ENCODE results near the gene STUB1. TPM values are rescaled to one million over a fixed set of nuclear protein-coding genes. Genes with fewer than 3 reads are reported as not detected.
A peak's percentile ranks its signal among the peaks of the same experiment; 100 is the strongest.

STUB1 gene
- total and polyA plus RNA-seq, 5 experiments from 2014 or later: 86.4 to 142 (median 133) TPM

- H3K9me3 Mint-ChIP-seq: peaks cover 0 to 6% (median 0%) of the 10 kb centered on the region in 9 donors
- POLR2A ChIA-PET: interaction anchor here (0.5 to 3.4 kb wide), 18 partner anchors 9 to 1327 kb away, joined by 3 to 29 read pairs (median 6); partner anchors contain the start of genes DECR2, JMJD8, LUC7L and NHLRC4
- peaks cover 0 to 4% (median 0%) of the 10 kb centered on the region in 5 donors for H3K27me3 Mint-ChIP-seq
- H3K36me3 Mint-ChIP-seq: peaks cover 0 to 2% (median 0%) of the 10 kb centered on the region in 3 donors
- peaks cover 3 to 18% (median 7%) of the 10 kb centered on the region in 4 donors for H3K4me1 Mint-ChIP-seq
- DNase-seq (peak in 5 of 10 donors; percentile 81 to 94 (median 90)), ATAC-seq (peak; percentile 14 to 55)
- peak overlapping the region; percentile 94 to 99 (median 98) for H3K4me3 Mint-ChIP-seq
- peak overlapping the region in 8 of 10 donors; percentile 95 to 100 (median 98) for H3K27ac Mint-ChIP-seq
Observed at GRCh38 chr16:637081-638018, 42.9 kb upstream of the STUB1 start.

GRCh38 chr16:638034-638543 lies 42.1 kb upstream of the STUB1 start:
- peaks cover 0 to 6% (median 0%) of the 10 kb centered on the region in 9 donors for H3K9me3 Mint-ChIP-seq
- peaks cover 6 to 24% (median 7%) of the 10 kb centered on the region in 4 donors for H3K4me1 Mint-ChIP-seq
- POLR2A ChIA-PET: interaction anchor here (0.8 to 3.4 kb wide), 5 partner anchors 10 to 237 kb away, joined by 3 to 29 read pairs (median 13); partner anchors contain the start of genes DECR2, JMJD8, STUB1 and WDR90

GRCh38 chr16:638836-639235 lies 41.4 kb upstream of the STUB1 start:
- H3K27ac Mint-ChIP-seq: peak overlapping the region in 3 of 10 donors; percentile 53 to 73 (median 53)
- DNase-seq: no peak
- no peak for ATAC-seq
- peaks cover 0 to 6% (median 0%) of the 10 kb centered on the region in 9 donors for H3K9me3 Mint-ChIP-seq
- H3K36me3 Mint-ChIP-seq: peaks cover 0 to 2% (median 0%) of the 10 kb centered on the region in 3 donors
- POLR2A ChIA-PET: interaction anchor here (2.2 to 3.4 kb wide), 2 partner anchors 9 to 43 kb away, joined by 7 to 29 read pairs; partner anchors contain the start of genes JMJD8 and STUB1
- peak overlapping the region in 4 of 10 donors; percentile 22 to 48 (median 34) for H3K4me3 Mint-ChIP-seq
- H3K4me1 Mint-ChIP-seq: peaks cover 6 to 27% (median 12%) of the 10 kb centered on the region in 4 donors
- peaks cover 0 to 4% (median 0%) of the 10 kb centered on the region in 5 donors for H3K27me3 Mint-ChIP-seq

More at GRCh38 chr16:638034-638543, 42.1 kb upstream of the STUB1 start:
- ATAC-seq (no peak), DNase-seq (no peak)
- peak overlapping the region in 5 of 10 donors; percentile 15 to 97 (median 26) for H3K4me3 Mint-ChIP-seq
- peak overlapping the region in 1 of 10 donors; percentile 16 for H3K27ac Mint-ChIP-seq
- H3K36me3 Mint-ChIP-seq: peaks cover 0 to 2% (median 0%) of the 10 kb centered on the region in 3 donors
- H3K27me3 Mint-ChIP-seq: peaks cover 0 to 4% (median 0%) of the 10 kb centered on the region in 5 donors

- Mint-ChIP-seq H3K9me3 (peaks cover 0 to 6% (median 0%) of the 10 kb centered on the region in 9 donors), H3K27ac (peak overlapping the region in 1 of 10 donors; percentile 51), H3K4me3 (peak overlapping the region in 8 of 10 donors; percentile 19 to 83 (median 50)), H3K27me3 (peaks cover 0 to 4% (median 0%) of the 10 kb centered on the region in 5 donors), H3K36me3 (peaks cover 0 to 2% (median 0%) of the 10 kb centered on the region in 3 donors), H3K4me1 (peaks cover 16 to 28% (median 22%) of the 10 kb centered on the region in 4 donors)
- no peak for DNase-seq
- POLR2A ChIA-PET: no interaction called here
- ATAC-seq: no peak
Observed at GRCh38 chr16:640614-641013, 39.6 kb upstream of the STUB1 start.

GRCh38 chr16:641326-642188 lies 38.7 kb upstream of the STUB1 start, which contains the start of gene MCRIP2:
TSS of gene MCRIP2 (plus strand) at chr16:641828. CDS start at chr16:641992, 164 bp downstream.
- Mint-ChIP-seq H3K27me3 (peaks cover 0 to 3% (median 0%) of the 10 kb centered on the region in 5 donors), H3K36me3 (peaks cover 0 to 2% (median 0%) of the 10 kb centered on the region in 3 donors), H3K4me3 (peak within 1 kb of the TSS; percentile 61 to 83 (median 69)), H3K9me3 (peaks cover 0 to 3% (median 0%) of the 10 kb centered on the region in 9 donors), H3K4me1 (peaks cover 13 to 27% (median 20%) of the 10 kb centered on the region in 4 donors), H3K27ac (peak within 1 kb of the TSS in 5 of 10 donors; percentile 19 to 63 (median 35))
- peak; percentile 38 to 52 for ATAC-seq
- DNase-seq: peak in 9 of 10 donors; percentile 40 to 75 (median 54)
- POLR2A ChIA-PET: interaction anchor here (1.0 to 1.1 kb wide), 2 partner anchors 39 to 241 kb away, joined by 3 to 5 read pairs; partner anchors contain the start of gene STUB1

GRCh38 chr16:642189-643049 lies 37.8 kb upstream of the STUB1 start:
- DNase-seq (peak in 1 of 10 donors; percentile 24), ATAC-seq (peak; percentile 43 to 47)
- Mint-ChIP-seq H3K4me3 (peak overlapping the region; percentile 61 to 81 (median 68)), H3K4me1 (peaks cover 10 to 28% (median 17%) of the 10 kb centered on the region in 4 donors), H3K36me3 (no peaks in the 10 kb centered on the region), H3K27me3 (no peaks in the 10 kb centered on the region), H3K27ac (peak overlapping the region in 5 of 10 donors; percentile 15 to 63 (median 33)), H3K9me3 (no peaks in the 10 kb centered on the region)
- POLR2A ChIA-PET: interaction anchor here (1.0 to 1.4 kb wide), 3 partner anchors 38 to 242 kb away, joined by 3 to 5 read pairs (median 3); partner anchors contain the start of gene STUB1

GRCh38 chr16:643050-643368 lies 37.2 kb upstream of the STUB1 start:
- POLR2A ChIA-PET: interaction anchor here (1.1 to 1.4 kb wide), 2 partner anchors 45 to 242 kb away, joined by 3 read pairs; no protein-coding TSS in a partner anchor
- H3K27ac Mint-ChIP-seq: peak overlapping the region in 2 of 10 donors; percentile 33 to 63

GRCh38 chr16:644556-644955 lies 35.7 kb upstream of the STUB1 start:
- no peaks in the 10 kb centered on the region for H3K27me3 Mint-ChIP-seq
- POLR2A ChIA-PET: interaction anchor here (0.9 to 1.3 kb wide), 2 partner anchors 23 to 54 kb away, joined by 3 read pairs; partner anchors contain the start of genes RAB40C and RHOT2
- H3K4me1 Mint-ChIP-seq: peaks cover 10 to 33% (median 21%) of the 10 kb centered on the region in 4 donors
- H3K36me3 Mint-ChIP-seq: no peaks in the 10 kb centered on the region
- H3K4me3 Mint-ChIP-seq: peak overlapping the region in 8 of 10 donors; percentile 19 to 76 (median 68)
- no peaks in the 10 kb centered on the region for H3K9me3 Mint-ChIP-seq
- ATAC-seq (no peak), DNase-seq (no peak)
- H3K27ac Mint-ChIP-seq: peak overlapping the region in 4 of 10 donors; percentile 31 to 75 (median 59)

More at GRCh38 chr16:643050-643368, 37.2 kb upstream of the STUB1 start:
- DNase-seq (no peak), ATAC-seq (no peak)
- Mint-ChIP-seq H3K27me3 (no peaks in the 10 kb centered on the region), H3K9me3 (no peaks in the 10 kb centered on the region), H3K4me1 (peaks cover 10 to 26% (median 18%) of the 10 kb centered on the region in 4 donors), H3K4me3 (peak overlapping the region; percentile 7 to 81 (median 68)), H3K36me3 (no peaks in the 10 kb centered on the region)

- Mint-ChIP-seq H3K27ac (peak overlapping the region in 1 of 10 donors; percentile 14), H3K9me3 (no peaks in the 10 kb centered on the region), H3K4me1 (peaks cover 10 to 38% (median 22%) of the 10 kb centered on the region in 4 donors), H3K36me3 (no peaks in the 10 kb centered on the region), H3K4me3 (peak overlapping the region in 3 of 10 donors; percentile 14 to 29 (median 26)), H3K27me3 (no peaks in the 10 kb centered on the region)
- ATAC-seq: no peak
- POLR2A ChIA-PET: interaction anchor here (1.1 kb wide), 1 partner anchor 9 kb away, joined by 3 read pairs; no protein-coding TSS in a partner anchor
- DNase-seq: no peak
Observed at GRCh38 chr16:645852-646678, 34.1 kb upstream of the STUB1 start.
